ENCODE data around the gene YY2.

The YY2 gene

DNA sequence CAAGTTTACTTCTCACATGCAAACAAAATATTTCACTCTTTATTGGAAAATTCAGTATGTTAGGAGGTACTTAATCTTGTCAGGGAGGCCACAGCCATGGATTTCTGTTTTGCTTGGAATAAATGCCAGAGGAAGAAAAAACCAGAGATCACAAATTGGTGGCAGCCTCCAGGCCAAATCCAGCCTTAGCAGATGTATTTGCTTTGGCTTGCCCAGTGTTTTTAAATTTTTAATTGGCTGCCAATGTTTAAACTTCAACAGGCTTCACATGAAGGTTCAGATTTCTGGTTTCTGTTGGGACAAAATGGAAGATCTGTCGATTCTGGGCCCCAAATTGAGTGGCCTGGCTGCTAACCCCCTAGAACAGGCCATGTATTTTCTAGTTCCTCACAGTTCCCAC lies 19.2 kb downstream of the YY2 start:
- no peak for DNase-seq (ENCODE audit: low read depth)

DNA sequence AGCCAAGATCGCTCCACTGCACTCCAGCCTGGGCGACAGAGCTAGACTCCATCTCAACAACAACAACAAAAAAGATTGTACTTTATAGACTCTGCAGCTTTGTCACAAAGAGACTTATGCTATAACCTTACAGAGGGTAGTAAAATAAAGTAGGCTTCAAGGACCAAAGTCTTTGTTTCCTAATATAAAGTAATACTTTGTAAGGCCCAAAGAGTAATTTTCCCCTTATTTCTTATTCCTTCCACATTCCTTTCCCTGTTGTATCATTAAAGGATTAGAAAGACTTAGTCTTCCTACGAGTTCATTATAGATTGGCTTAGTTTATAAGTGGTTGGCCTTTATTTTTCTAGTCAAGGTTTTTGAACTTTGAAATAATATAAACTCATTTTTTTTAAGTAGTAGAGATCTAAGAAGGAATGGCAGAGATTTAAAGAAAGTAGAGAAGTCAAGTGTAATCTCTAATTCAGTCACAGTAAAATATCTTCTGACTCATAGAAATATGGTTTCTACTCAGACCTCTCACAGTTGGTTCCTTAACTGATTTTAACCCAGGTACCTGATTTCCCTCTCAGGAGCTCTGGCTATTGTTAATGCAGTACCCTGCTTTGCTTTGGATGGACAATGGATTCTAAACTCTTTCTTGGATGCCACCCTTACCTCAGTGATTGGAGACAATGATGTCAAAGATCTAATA lies 26.2 kb downstream of the YY2 start:
- no peak for DNase-seq (ENCODE audit: low read depth)

DNA sequence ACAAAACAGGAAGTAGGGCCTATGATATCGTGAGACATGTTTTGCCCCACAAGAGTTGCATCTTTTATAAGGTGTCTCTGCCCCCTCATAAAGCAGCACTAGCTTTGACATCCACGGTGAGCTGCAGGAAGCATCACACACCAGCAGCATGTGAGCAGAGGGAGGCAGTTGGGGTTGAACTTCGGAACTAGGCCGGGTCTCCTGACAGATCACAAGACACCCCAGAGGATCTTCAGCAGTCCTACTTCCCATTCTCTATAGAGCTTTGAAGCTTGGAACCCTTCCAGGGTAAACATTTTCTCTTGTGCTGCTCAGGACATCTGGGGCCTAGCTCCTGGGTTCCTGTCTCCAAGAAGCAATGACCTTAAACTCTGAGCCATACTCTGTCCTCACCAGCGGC lies 27.5 kb downstream of the YY2 start:
- no peak for DNase-seq (ENCODE audit: low read depth)

DNA sequence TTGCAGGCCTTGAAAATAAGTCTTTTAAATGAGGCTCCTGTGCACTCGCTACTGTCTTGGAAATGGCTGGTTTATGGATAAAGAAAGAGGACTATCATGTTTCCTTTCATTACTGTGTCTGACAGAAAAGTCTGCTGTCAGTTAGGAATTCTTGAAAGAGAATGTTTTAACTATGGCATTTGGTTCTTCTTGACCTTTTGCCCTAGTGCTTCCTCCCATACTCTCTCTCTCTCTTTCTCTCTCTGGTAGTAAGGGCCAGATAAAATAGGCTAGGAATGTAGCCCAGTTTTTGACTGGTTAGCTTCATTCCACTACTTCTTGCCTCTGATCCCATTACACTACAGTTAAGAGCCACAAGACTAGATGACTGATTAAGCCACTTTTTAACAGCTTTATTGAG lies 29.8 kb downstream of the YY2 start:
- DNase-seq (ENCODE audit: low read depth): no peak

DNA sequence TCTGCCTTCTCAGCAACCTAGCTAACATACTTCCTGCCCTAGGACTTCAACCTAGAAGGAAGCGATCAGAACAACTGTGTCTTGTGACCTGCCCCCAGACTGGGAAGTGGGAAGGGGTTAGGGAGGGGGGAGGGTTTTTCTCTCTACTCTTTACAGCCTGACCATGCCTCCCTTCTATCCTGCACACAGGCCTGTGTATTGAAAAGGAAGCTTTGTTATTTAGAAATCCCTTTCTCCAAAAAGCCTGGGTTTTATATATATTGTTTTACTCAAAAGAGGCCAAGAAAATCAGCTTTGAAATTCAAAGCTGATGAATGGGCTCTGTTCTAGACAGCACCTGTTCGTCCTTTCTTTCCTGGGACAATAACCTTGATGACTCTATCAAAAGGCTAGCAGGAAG lies 49.5 kb downstream of the YY2 start:
- no peak for DNase-seq (ENCODE audit: low read depth)

DNA sequence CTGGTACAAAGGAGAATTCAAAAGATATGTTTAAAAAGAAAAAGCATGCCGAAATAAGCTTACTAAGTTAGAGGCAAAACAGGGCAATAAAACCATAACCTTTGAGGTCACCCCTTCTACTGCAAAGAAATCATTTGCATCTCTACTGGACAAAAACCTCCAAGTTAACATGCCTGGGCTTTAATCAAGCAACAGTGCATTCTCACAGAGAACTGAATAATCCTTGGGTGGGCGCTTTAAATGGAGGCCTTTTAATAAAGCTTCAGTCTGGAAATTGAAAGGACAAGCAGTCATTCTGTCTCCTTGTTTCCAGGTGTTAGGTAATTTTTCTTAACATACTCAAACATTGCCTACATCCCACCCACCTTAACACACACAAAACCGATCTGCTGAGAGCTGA lies 50.2 kb downstream of the YY2 start:
- DNase-seq (ENCODE audit: low read depth): no peak

DNA sequence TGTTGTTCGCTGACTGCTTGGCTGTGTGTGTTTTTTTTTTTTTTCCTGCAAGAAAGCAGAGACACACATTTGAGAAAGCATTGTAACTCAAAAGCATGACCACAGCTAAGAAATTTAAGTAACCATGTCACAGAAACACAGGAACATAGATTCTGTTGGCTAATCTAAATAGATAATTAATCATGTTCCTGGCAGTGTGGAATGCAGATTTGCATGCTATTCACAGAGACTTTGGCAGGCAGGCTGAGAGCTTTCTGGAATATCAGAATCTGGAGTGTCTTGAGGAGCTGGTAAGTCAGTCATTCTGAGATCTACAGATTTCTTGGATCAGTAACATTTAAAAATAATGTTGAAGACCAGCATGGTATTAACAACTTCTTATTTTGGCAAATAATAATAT lies 51.5 kb downstream of the YY2 start:
- DNase-seq (ENCODE audit: low read depth): no peak

All from HS-27A (cell line).